Hematopoietic multipotent progenitor cell (in vitro differentiated cells): Measurements from ENCODE around the gene GRID2. TPM values are rescaled to one million over a fixed set of nuclear protein-coding genes. Genes with fewer than 3 reads are reported as not detected.
"Not testable (repeated sequence)": the region's sequence is repeated elsewhere in the genome, so short reads cannot be mapped to it uniquely, and the experiment has no call there.

ENCODE experiments used
- DNase-seq, 3 donors: peaks; one replicate each; pipeline ENCODE4 v3.0.0-alpha.2; 2011 to 2015; ENCODE audit warnings: low read depth in 2 of 3, low spot score in 2 of 3
- total RNA-seq: library from RNA; depleted of rRNA; stranded (reverse); fragments of >200 nt; gene quantifications from one replicate; pipeline ENCODE4 v1.2.3, GENCODE V29; 2012

Gene GRID2
- total RNA-seq, 1 donor: not detected

- DNase-seq: no peak
Observed at GRCh38 chr4:93289241-93289640, 985.5 kb downstream of the GRID2 start.

- peak in 1 of 3 donors; percentile 22 for DNase-seq
Observed at GRCh38 chr4:93289831-93290230, 986.1 kb downstream of the GRID2 start.

GRCh38 chr4:93299118-93299517 lies 995.4 kb downstream of the GRID2 start:
- DNase-seq: peak in 2 of 3 donors; percentile 10 to 42

- DNase-seq: peak in 1 of 3 donors; percentile 15
Observed at GRCh38 chr4:93300780-93301555, 997.2 kb downstream of the GRID2 start.

GRCh38 chr4:93302310-93302709 lies 998.5 kb downstream of the GRID2 start:
- DNase-seq: no peak

- DNase-seq: no peak
Observed at GRCh38 chr4:93303440-93303839, 999.7 kb downstream of the GRID2 start.

GRCh38 chr4:93312299-93312698 lies 1008.5 kb downstream of the GRID2 start:
- peak in 1 of 3 donors; percentile 10 for DNase-seq

- peak in 1 of 3 donors; percentile 3 for DNase-seq
Observed at GRCh38 chr4:93313197-93313596, 1009.4 kb downstream of the GRID2 start.

- no peak for DNase-seq
Observed at GRCh38 chr4:93317057-93317456, 1013.3 kb downstream of the GRID2 start.

- no peak for DNase-seq
Observed at GRCh38 chr4:93317561-93317960, 1013.8 kb downstream of the GRID2 start.

- no peak for DNase-seq
Observed at GRCh38 chr4:93319041-93319440, 1015.3 kb downstream of the GRID2 start.

GRCh38 chr4:93320356-93320755 lies 1016.6 kb downstream of the GRID2 start:
- no peak for DNase-seq

- DNase-seq: no peak
Observed at GRCh38 chr4:93327346-93327745, 1023.6 kb downstream of the GRID2 start.

GRCh38 chr4:93334003-93334402 lies 1030.2 kb downstream of the GRID2 start:
- no peak for DNase-seq

GRCh38 chr4:93337196-93337595 lies 1033.4 kb downstream of the GRID2 start:
- no peak for DNase-seq

GRCh38 chr4:93342738-93343137 lies 1039.0 kb downstream of the GRID2 start:
- no peak for DNase-seq

- DNase-seq: no peak
Observed at GRCh38 chr4:93346840-93347239, 1043.1 kb downstream of the GRID2 start.

GRCh38 chr4:93348896-93349295 lies 1045.1 kb downstream of the GRID2 start:
- no peak for DNase-seq

- DNase-seq: no peak
Observed at GRCh38 chr4:93351846-93352245, 1048.1 kb downstream of the GRID2 start.

- DNase-seq: no peak
Observed at GRCh38 chr4:93355411-93355810, 1051.6 kb downstream of the GRID2 start.

- no peak for DNase-seq
Observed at GRCh38 chr4:93359586-93359985, 1055.8 kb downstream of the GRID2 start.

GRCh38 chr4:93366169-93366755 lies 1062.5 kb downstream of the GRID2 start:
- DNase-seq: not testable (repeated sequence)
